ENCODE data around the gene NOLC1.

NOLC1 gene

DNA sequence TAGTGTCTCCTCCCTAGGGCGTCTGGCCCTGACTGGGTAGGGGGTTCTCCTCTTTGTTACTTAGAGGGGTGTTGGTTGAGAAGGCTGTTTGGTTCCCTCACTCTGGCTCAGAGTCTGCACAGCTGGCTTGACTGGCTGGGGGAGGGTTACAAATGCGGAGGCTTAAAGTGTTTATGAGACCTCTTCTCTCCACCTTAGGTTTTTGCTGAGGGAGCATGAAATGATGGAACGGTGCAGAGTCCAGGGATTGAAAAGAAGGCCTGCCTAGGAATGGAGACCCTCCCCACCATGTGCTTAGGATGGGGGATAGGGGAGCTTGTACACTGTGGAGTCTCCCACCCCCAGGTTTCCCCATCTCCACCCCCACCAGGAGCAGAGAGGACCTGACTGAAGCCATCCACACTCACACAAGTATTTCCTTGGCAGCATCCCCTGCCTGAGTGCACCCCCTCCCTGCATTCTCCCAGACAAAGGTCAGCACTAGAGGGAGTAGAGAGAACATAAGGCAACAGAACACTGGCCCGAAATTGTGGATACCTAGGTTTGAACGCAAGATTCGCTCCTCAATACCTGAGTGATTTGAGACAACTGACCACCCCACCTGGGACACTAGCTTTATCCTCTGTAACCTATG lies 30.3 kb upstream of the NOLC1 start:
- DNase-seq (ENCODE audit: low spot score): peak; percentile 67

DNA sequence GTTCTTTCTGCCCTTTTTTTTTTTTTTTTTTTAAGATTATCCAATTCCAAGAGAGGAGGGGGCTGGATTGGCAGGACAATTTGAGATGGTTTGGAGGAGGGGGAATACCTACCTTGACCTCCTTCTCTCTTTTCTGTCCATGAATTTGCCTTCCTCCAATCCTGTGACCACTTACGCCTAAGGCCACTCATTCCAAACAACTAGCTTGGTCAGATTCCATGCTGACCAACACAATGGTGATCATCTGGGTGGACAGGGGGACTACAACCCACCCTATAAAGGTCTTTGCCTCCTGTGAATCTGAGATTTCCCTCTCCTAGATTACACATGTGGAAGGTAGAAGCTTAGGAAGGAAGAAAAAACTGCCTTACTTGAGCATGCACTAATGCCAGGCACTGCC lies 29.7 kb upstream of the NOLC1 start:
- DNase-seq (ENCODE audit: low spot score): no peak

DNA sequence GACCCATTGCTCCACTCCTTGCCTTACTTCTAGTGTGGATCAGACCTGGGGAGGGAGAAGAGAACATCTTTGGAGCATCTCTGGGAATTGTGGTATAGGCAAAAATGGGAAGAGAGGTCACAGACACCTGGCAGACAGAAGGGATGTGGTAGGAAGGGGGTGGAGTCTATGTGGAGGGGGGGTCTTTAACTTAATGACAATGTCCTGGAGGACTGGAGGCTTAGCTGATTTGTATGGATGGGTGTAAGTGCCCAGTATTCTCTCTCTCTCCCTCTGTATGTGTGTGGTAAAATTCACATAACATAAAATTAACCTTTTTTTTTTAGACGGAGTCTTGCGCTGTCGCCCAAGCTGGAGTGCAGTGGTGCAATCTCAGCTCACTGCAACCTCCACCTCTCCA lies 29.0 kb upstream of the NOLC1 start:
- DNase-seq (ENCODE audit: low spot score): no peak

DNA sequence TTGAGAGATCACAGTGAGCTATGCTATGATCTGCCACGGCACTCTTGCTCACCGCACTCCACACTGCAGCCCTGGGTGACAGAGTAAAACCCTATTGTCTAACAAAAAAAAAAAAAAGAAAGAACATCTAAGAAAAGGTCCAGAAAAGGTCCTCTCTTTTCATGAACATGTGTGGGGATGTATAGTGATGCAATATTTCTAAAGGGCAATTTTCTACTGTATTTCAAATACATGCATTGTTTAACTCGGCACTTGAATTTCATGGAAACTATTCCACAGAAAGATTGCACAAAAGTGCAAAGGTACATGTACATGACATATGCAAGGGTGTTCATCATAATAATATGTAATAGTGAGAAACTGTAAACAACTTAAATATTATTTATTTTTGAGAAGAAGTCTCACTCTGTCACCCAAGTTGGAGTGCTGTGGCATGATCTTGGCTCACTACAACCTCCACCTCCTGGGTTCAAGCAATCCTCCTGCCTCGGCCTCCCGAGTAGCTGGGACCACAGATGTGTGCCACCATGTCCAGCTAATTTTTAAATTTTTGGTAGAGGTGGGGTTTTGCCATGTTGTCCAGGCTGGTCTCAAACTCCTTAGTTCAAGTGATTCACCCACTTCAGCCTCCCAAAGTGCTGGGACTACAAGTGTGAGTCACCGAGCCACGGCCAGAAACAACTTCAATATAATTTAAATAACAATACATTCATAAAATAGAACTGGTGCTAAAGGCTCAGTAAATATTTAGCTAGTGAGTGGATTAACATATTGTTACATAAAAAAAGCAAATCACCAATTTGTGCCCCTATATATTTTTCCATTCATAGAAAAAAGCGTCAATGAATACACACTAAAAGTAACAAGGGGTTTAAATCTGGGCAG lies 20.7 kb upstream of the NOLC1 start:
- no peak for DNase-seq (ENCODE audit: low spot score)

DNA sequence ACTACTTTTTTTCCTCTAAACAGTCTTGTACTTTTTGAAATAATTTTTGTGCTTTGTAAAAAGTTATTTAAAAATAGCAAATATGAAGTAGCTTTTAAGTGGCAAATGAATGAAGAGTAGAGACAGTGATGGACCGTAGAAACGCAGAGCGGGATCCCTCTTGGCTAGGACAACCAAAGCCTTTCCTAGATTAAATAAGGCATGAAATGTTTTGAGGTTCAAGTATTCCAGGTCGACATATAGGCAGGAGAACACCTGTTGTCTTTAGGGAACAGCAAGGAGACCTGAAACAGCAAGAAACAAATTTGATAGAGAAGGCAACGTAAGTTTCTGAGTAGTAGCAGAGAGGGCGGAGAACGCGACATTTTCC lies 20.0 kb upstream of the NOLC1 start:
- DNase-seq (ENCODE audit: low spot score): no peak

DNA sequence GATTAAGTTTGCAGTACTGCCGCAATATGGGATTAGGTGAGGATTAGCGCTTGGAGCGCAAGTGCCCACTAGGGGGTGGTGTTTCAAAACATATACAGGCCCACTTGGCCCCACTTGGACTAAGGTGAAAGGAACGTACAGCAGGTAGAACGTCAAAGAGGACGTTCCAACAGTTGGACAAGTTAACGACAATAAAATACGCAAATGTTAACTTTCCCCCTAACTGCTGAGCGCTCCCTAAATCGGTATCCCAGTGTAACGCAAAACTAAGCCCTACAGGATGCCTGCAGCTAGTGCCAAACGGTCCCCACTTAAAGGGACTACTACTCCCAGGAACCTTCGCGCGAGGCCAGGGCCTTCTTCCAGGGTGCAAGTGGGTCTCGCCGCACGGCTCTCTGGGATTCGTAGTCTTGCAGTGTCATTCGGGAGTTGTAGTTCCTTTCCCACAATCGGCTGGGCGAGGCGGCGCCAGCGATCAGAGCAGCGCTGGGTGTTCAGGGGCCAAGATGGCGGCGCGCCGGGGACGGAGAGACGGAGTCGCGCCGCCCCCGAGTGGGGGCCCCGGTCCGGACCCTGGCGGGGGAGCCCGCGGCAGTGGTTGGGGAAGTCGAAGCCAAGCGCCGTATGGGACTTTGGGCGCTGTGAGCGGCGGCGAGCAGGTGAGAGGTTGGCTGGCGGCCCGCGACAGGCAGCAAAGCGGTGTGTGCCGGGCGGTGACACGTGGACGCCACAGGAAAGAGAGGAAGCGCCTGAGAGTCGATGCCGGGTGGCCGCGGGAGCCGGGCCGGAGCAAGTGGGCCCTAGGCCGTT lies 19.4 kb upstream of the NOLC1 start, which contains the start of gene PPRC1:
PPRC1 (plus strand) TSS at position 478 of the 810 bp plus-strand sequence; CDS start at position 507, 29 bp downstream.
- DNase-seq (ENCODE audit: low spot score): peak; percentile 98

DNA sequence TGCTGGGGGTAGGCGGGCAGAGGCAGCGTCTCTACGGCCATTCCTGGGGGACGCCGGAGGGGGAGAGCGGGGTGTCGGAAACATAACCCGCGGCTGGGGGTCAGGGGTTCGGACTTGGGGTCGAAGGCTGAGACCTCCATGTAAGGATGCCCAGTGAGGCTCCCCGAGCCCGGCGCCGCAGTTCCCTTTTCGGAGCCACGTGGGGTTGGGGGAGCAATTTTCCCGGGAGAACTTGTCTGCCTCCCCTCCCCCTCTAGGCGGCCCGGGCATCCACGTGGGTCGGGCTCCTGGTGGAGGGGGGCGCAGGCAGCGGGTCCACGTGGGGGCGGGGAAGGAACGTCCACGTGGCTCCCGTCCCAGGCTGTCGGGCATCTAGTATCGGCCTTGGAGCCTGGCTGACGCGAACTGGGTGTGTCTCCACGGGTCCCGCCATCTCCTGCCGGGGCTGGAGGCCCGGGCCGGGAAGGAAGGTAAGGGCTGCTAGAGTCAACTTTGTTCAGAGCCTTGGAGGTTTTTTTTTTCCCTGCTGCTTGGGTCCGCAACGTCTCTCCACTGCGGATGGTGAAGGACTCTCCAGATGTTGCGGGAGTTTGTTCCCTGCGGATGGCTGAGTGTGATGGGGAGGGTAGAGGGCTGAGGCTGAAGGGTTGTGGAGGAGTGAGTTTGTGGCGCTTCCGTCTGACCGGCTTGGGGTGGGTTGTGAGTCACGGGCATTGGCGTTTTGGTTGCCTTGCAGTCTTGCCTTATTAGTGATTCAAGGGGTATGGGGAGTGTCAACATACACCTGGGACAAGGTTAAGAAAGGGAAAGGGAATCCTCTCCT lies 18.6 kb upstream of the NOLC1 start:
- peak; percentile 77 for DNase-seq (ENCODE audit: low spot score)

DNA sequence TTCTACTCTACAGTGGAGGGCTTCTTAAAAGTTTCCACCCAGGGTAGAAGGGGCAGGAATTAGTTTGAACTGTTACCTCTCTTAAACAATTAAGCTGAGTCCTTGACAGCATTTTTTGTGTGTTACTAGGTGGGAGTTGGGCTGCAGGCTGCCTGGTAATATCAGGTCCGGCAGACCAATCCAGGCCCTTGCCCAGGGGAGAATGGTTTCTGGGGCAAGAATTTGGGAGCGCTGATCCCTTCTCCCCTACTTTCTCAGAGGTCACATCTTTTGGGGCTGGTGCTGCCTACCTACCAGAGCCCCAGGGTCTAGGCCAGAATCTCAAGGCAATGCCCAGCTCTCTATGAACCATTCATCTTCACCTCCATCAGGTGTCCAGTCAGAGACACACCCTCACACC lies 17.8 kb upstream of the NOLC1 start:
- no peak for DNase-seq (ENCODE audit: low spot score)

DNA sequence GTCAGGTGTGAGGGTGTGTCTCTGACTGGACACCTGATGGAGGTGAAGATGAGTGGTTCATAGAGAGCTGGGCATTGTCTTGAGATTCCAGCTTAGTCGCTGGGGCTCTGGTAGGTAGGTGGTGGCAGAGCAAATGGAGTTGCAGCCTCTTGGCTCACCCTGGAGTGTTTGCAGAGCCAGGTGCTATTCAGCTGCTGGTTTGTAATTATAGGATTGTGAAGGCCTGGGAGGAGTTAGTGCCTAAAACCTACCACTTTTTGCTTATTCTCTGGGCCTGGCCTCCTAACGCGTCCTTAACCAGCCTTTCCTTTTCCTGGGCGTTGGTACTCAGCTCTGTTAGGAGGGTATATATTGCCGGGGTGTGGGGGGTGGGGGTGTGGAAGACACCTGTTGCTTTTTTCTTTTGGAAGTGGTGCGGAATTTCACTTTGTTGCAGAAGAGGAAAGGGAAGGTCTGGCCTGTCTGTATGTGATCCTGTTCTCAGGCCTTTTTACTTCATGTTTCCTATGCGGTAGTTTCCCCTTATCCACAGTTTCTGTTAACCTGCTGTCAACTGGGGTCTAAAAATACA lies 16.1 kb upstream of the NOLC1 start:
- no peak for DNase-seq (ENCODE audit: low spot score)

DNA sequence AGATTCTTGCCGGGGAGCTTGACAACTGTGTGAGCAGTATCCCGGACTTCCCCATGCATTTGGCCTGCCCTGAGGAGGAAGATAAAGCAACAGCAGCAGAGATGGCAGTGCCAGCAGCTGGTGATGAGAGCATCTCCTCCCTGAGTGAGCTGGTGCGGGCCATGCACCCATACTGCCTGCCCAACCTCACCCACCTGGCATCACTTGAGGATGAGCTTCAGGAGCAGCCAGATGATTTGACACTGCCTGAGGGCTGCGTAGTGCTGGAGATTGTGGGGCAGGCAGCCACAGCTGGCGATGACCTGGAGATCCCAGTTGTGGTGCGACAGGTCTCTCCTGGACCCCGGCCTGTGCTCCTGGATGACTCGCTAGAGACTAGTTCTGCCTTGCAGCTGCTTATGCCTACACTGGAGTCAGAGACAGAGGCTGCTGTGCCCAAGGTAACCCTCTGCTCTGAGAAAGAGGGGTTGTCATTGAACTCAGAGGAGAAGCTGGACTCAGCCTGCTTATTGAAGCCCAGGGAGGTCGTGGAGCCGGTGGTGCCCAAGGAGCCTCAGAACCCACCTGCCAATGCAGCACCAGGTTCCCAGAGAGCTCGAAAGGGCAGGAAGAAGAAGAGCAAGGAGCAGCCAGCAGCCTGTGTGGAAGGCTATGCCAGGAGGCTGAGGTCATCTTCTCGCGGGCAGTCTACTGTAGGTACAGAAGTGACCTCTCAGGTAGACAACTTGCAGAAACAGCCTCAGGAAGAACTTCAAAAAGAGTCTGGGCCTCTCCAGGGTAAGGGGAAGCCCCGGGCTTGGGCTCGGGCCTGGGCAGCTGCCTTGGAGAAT lies 12.7 kb upstream of the NOLC1 start:
- DNase-seq (ENCODE audit: low spot score): no peak

DNA sequence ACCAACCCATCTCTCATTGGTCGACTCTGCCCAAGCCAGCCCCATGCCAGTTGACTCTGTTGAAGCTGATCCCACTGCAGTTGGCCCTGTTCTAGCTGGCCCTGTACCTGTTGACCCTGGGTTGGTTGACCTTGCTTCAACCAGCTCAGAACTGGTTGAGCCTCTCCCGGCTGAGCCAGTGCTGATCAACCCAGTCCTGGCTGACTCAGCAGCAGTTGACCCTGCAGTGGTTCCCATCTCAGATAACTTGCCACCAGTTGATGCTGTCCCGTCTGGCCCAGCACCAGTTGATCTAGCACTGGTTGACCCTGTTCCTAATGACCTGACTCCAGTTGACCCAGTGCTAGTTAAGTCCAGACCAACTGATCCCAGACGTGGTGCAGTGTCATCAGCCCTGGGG lies 12.0 kb upstream of the NOLC1 start:
- no peak for DNase-seq (ENCODE audit: low spot score)

DNA sequence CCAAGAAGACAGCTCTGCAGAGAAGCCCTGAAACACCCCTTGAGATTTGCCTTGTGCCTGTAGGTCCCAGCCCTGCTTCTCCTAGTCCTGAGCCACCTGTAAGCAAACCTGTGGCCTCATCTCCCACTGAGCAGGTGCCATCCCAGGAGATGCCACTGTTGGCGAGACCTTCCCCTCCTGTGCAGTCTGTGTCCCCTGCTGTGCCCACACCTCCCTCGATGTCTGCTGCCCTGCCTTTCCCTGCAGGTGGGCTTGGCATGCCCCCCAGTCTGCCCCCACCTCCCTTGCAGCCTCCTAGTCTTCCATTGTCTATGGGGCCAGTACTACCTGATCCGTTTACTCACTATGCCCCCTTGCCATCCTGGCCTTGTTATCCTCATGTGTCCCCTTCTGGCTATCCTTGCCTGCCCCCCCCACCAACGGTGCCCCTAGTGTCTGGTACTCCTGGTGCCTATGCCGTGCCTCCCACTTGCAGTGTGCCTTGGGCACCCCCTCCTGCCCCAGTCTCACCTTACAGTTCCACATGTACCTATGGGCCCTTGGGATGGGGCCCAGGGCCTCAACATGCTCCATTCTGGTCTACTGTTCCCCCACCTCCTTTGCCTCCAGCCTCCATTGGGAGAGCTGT lies 11.2 kb upstream of the NOLC1 start:
- DNase-seq (ENCODE audit: low spot score): no peak

DNA sequence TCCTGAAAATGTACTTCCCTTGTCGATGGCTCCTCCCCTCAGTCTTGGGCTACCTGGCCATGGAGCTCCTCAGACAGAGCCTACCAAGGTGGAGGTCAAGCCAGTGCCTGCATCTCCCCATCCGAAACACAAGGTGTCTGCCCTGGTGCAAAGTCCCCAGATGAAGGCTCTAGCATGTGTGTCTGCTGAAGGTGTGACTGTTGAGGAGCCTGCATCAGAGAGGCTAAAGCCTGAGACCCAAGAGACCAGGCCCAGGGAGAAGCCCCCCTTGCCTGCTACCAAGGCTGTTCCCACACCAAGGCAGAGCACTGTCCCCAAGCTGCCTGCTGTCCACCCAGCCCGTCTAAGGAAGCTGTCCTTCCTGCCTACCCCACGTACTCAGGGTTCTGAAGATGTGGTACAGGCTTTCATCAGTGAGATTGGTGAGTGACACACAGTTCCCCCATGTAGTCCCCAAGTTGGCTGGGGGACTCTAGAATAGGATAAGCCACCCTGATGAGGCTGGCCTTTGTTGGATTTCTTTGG lies 10.5 kb upstream of the NOLC1 start:
- DNase-seq (ENCODE audit: low spot score): no peak

DNA sequence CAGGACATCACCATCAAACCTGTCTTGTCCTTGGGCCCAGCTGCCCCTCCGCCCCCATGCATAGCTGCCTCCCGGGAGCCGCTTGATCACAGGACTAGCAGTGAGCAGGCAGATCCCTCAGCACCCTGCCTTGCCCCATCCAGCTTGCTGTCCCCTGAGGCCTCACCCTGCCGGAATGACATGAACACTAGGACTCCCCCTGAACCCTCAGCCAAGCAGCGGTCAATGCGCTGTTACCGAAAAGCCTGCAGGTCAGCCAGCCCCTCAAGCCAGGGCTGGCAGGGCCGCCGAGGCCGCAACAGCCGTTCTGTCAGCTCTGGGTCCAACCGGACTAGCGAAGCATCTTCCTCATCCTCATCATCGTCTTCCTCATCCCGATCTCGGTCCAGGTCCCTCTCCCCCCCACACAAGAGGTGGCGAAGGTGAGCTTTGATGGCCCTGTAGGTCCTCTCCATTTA lies 5.2 kb upstream of the NOLC1 start:
- DNase-seq (ENCODE audit: low spot score): no peak

DNA sequence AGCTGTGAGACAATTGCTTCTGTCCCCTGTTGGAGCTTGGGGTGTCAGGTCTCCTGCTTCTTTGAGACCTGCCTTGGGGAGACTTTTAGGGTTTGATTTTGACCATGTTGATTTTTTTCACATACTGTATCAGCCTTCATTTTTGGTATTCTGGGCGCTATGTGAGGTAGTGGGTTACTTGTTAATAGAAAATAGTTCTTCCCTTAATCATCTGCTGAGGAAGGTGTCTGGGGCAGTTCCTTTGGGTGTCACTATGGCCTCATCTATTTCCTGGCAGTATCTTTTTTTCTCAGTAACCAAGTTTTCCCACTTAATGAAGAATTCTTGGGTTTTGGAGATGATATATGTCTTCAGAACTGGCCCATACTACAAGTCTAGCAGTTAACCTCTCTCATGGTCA lies 4.6 kb upstream of the NOLC1 start:
- no peak for DNase-seq (ENCODE audit: low spot score)

DNA sequence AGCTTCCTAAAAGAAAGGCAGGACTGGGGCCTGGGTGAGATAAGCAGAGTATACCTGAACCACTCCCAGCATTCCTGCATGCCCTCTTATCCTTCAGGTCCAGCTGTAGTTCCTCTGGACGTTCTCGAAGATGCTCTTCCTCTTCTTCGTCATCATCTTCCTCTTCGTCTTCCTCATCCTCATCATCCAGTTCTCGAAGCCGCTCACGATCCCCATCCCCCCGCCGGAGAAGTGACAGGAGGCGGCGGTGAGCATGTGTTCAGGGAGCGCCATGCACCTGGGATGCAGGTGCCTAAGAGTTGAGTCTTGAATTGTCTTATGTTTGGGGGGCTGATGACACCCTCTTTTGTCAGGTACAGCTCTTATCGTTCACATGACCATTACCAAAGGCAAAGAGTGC lies 3.9 kb upstream of the NOLC1 start:
- no peak for DNase-seq (ENCODE audit: low spot score)

DNA sequence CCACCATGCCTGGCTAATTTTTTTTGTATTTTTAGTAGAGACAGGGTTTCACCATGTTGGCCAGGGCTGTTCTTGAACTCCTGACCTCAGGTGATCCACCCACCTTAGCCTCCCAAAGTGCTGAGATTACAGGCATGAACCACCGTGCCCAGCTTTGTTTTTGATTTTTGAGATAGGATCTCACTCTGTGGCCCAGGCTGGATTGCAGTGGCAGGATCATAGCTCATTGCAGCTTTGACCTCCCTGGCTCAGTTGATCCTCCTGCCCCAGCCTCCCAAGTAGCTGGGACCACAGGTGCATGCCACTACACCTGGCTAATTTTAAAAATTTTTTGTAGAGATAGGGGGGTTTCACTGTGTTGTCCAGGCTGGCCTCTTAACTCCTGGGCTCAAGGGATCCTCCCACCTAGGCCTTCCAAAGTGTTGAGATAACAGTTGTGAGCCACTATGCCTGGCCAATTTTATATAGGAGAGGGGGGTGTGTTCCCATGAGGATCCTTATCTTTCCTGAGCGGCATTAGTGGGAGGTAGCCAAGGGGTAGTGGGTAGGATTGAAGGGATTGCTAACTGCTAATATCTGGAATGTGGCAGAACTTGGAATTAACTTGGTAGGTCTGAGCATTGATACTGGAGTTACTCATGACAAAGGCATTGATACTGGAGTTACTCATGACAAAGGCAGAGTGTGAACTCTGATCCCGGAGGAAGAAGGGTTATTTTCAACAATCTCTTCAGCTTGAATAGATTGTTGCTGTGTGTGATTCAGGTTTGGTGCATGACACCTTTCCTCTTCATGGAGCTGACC lies 1.0 kb upstream of the NOLC1 start:
- DNase-seq (ENCODE audit: low spot score): no peak

DNA sequence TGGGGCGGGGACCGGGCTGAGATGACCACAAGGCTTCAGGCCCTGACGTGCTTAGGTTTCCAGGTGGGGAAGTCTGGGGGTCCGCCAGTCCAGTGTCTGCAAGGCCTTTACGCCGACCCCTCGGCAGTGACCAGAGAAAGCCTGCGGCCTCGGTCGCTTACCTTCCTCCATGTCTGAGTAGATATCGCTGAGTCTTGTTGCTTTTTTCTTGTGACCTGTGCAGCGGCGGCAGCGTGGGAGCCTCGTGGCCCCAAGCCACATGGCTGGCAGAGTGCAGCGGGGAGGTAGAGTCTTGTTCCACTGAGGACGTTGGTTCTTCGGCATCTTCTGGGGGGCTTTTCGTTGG lies 329 bp downstream of the NOLC1 start:
- no peak for DNase-seq (ENCODE audit: low spot score)

DNA sequence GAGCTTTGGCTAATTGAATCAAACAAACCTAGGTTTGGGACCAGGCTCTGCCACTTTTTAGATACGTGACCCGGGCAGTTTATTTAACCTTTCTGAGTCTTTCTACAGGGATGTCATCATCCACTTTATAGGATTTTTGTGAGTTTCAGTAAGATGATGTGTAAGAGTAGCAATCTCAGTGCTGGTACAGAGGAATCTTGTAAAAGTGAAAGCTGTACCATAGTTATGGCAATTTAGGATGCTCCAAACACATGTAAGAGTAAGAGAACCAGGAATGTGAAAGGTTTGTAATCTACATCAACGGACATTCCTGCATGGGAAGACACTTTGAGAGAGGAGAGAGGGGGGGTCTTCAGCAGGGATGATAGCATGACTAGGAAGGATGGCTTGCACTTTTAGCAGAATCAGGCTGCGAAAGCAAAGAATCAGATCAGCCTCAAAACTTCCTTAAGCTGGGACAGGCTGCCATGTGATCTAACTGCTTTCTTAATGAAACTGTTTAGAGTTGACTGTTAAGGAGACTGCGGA lies 968 bp downstream of the NOLC1 start:
- no peak for DNase-seq (ENCODE audit: low spot score)
